Measurements from ENCODE around the gene PRICKLE3. TPM values are rescaled to one million over a fixed set of nuclear protein-coding genes. Genes with fewer than 3 reads are reported as not detected.
"Not testable (repeated sequence)": the region's sequence is repeated elsewhere in the genome, so short reads cannot be mapped to it uniquely, and the experiment has no call there.

PRICKLE3 gene
- polyA plus RNA-seq, 3 donors from 2014 or later: 2.1 to 4.1 TPM; not detected in 1

- Mint-ChIP-seq H3K9me3 (no peaks in the 10 kb centered on the region), H3K27me3 (ENCODE audit: low read depth in 3 of 3) (peaks cover 0 to 2% (median 2%) of the 10 kb centered on the region in 3 donors)
- DNase-seq: no peak
These were observed 1.6 kb downstream of the PRICKLE3 start for GRCh38 chrX:49184294-49185281.

GRCh38 chrX:49183701-49184281 is 2.4 kb downstream of the PRICKLE3 start:
- peaks cover 4 to 10% (median 7%) of the 10 kb centered on the region in 3 donors for H3K36me3 Mint-ChIP-seq

More at GRCh38 chrX:49184294-49185281, 1.6 kb downstream of the PRICKLE3 start:
- H3K4me3 Mint-ChIP-seq: peak overlapping the region; percentile 63 to 73 (median 68)
- H3K4me1 Mint-ChIP-seq: peaks cover 8 to 17% of the 10 kb centered on the region in 2 donors
- H3K27ac Mint-ChIP-seq: peak overlapping the region in 1 of 6 donors; percentile 79
- peaks cover under 1 to 10% (median 4%) of the 10 kb centered on the region in 3 donors for H3K36me3 Mint-ChIP-seq

GRCh38 chrX:49179358-49179757 is 6.8 kb downstream of the PRICKLE3 start:
- no peak overlapping the region for H3K4me3 Mint-ChIP-seq
- peaks cover 0 to 10% of the 10 kb centered on the region in 2 donors for H3K4me1 Mint-ChIP-seq
- H3K9me3 Mint-ChIP-seq: no peaks in the 10 kb centered on the region
- H3K27ac Mint-ChIP-seq: peak overlapping the region in 1 of 6 donors; percentile 8
- peaks cover 2% of the 10 kb centered on the region in 3 donors for H3K27me3 Mint-ChIP-seq (ENCODE audit: low read depth in 3 of 3)
- no peak for DNase-seq
- H3K36me3 Mint-ChIP-seq: peaks cover 4 to 12% (median 10%) of the 10 kb centered on the region in 3 donors

More at GRCh38 chrX:49183701-49184281, 2.4 kb downstream of the PRICKLE3 start:
- peaks cover 8 to 16% of the 10 kb centered on the region in 2 donors for H3K4me1 Mint-ChIP-seq
- H3K9me3 Mint-ChIP-seq: no peaks in the 10 kb centered on the region
- H3K4me3 Mint-ChIP-seq: peak overlapping the region in 1 of 5 donors; percentile 33
- H3K27me3 Mint-ChIP-seq (ENCODE audit: low read depth in 3 of 3): peaks cover 0 to 2% (median 2%) of the 10 kb centered on the region in 3 donors
- H3K27ac Mint-ChIP-seq: no peak overlapping the region
- DNase-seq: no peak

- Mint-ChIP-seq H3K4me1 (peaks cover 0 to 4% of the 10 kb centered on the region in 2 donors), H3K27ac (no peak overlapping the region), H3K4me3 (no peak overlapping the region), H3K9me3 (no peaks in the 10 kb centered on the region), H3K36me3 (peaks cover 4 to 12% (median 10%) of the 10 kb centered on the region in 3 donors), H3K27me3 (ENCODE audit: low read depth in 3 of 3) (peaks cover 2% of the 10 kb centered on the region in 3 donors)
- no peak for DNase-seq
These were observed 7.6 kb downstream of the PRICKLE3 start for GRCh38 chrX:49178537-49178936.

GRCh38 chrX:49177873-49178480 is 8.2 kb downstream of the PRICKLE3 start:
- Mint-ChIP-seq H3K27me3 (ENCODE audit: low read depth in 3 of 3) (peaks cover 2 to 4% (median 2%) of the 10 kb centered on the region in 3 donors), H3K27ac (no peak overlapping the region), H3K9me3 (no peaks in the 10 kb centered on the region), H3K36me3 (peaks cover 4 to 12% (median 10%) of the 10 kb centered on the region in 3 donors), H3K4me3 (no peak overlapping the region), H3K4me1 (peaks cover 5 to 10% of the 10 kb centered on the region in 2 donors)
- no peak for DNase-seq

- Mint-ChIP-seq H3K27me3 (ENCODE audit: low read depth in 3 of 3) (peaks cover 2 to 5% (median 2%) of the 10 kb centered on the region in 3 donors), H3K36me3 (peaks cover 4 to 12% (median 8%) of the 10 kb centered on the region in 3 donors), H3K4me1 (peaks cover 11 to 15% of the 10 kb centered on the region in 2 donors), H3K9me3 (no peaks in the 10 kb centered on the region), H3K27ac (peak overlapping the region in 2 of 6 donors; percentile 36 to 48), H3K4me3 (no peak overlapping the region)
- DNase-seq: no peak
These were observed 8.8 kb downstream of the PRICKLE3 start for GRCh38 chrX:49177338-49177833.

GRCh38 chrX:49176421-49177326 is 9.5 kb downstream of the PRICKLE3 start:
- Mint-ChIP-seq H3K4me1 (peaks cover 11 to 18% of the 10 kb centered on the region in 2 donors), H3K4me3 (no peak overlapping the region), H3K9me3 (no peaks in the 10 kb centered on the region), H3K27ac (peak overlapping the region in 2 of 6 donors; percentile 49 to 73), H3K27me3 (ENCODE audit: low read depth in 3 of 3) (peaks cover 2 to 5% (median 2%) of the 10 kb centered on the region in 3 donors), H3K36me3 (peaks cover 4 to 12% (median 6%) of the 10 kb centered on the region in 3 donors)
- no peak for DNase-seq

- peaks cover 11 to 18% of the 10 kb centered on the region in 2 donors for H3K4me1 Mint-ChIP-seq
- H3K4me3 Mint-ChIP-seq: no peak overlapping the region
- H3K27me3 Mint-ChIP-seq (ENCODE audit: low read depth in 3 of 3): peaks cover 2 to 5% (median 2%) of the 10 kb centered on the region in 3 donors
- peaks cover 3 to 12% (median 5%) of the 10 kb centered on the region in 3 donors for H3K36me3 Mint-ChIP-seq
- DNase-seq: no peak
- H3K9me3 Mint-ChIP-seq: no peaks in the 10 kb centered on the region
- H3K27ac Mint-ChIP-seq: no peak overlapping the region
These were observed 10.5 kb downstream of the PRICKLE3 start for GRCh38 chrX:49175435-49176274.

- peaks cover 11 to 18% of the 10 kb centered on the region in 2 donors for H3K4me1 Mint-ChIP-seq
These were observed 11.4 kb downstream of the PRICKLE3 start for GRCh38 chrX:49174723-49175122.

GRCh38 chrX:49173544-49173943 is 12.6 kb downstream of the PRICKLE3 start:
- H3K4me3 Mint-ChIP-seq: peak overlapping the region in 4 of 5 donors; percentile 75 to 88 (median 78)
- not testable (repeated sequence) for H3K36me3 Mint-ChIP-seq; H3K27me3 Mint-ChIP-seq (ENCODE audit: low read depth in 3 of 3); DNase-seq; H3K9me3 Mint-ChIP-seq
- peaks cover 11 to 18% of the 10 kb centered on the region in 2 donors for H3K4me1 Mint-ChIP-seq
- H3K27ac Mint-ChIP-seq: peak overlapping the region in 3 of 6 donors; percentile 49 to 81 (median 73)

More at GRCh38 chrX:49174723-49175122, 11.4 kb downstream of the PRICKLE3 start:
- Mint-ChIP-seq H3K36me3 (peaks cover 0 to 12% (median 0%) of the 10 kb centered on the region in 3 donors), H3K4me3 (peak overlapping the region in 1 of 5 donors; percentile 15), H3K27me3 (ENCODE audit: low read depth in 3 of 3) (peaks cover 0 to 5% (median 2%) of the 10 kb centered on the region in 3 donors), H3K9me3 (no peaks in the 10 kb centered on the region), H3K27ac (peak overlapping the region in 1 of 6 donors; percentile 38)
- no peak for DNase-seq

- DNase-seq: peak; percentile 50 to 57 (median 50)
- Mint-ChIP-seq H3K9me3 (no peaks in the 10 kb centered on the region), H3K36me3 (peaks cover 0 to 5% (median 0%) of the 10 kb centered on the region in 3 donors), H3K27me3 (ENCODE audit: low read depth in 3 of 3) (peaks cover 2 to 8% (median 4%) of the 10 kb centered on the region in 3 donors), H3K4me1 (peaks cover 19 to 27% of the 10 kb centered on the region in 2 donors), H3K4me3 (peak overlapping the region; percentile 80 to 88 (median 80)), H3K27ac (peak overlapping the region; percentile 72 to 86 (median 82))
These were observed 13.8 kb downstream of the PRICKLE3 start for GRCh38 chrX:49172280-49172780.
